Measurements from ENCODE around the gene HBA2.
A peak's percentile ranks its signal among the peaks of the same experiment; 100 is the strongest.
"Not testable (repeated sequence)": the region's sequence is repeated elsewhere in the genome, so short reads cannot be mapped to it uniquely, and the experiment has no call there.

HBA2 gene

GRCh38 chr16:173928-174769 is 1.5 kb downstream of the HBA2 start:
- DNase-seq (ENCODE audit: low read depth in 1 of 2, low spot score in 1 of 2): not testable (repeated sequence)

GRCh38 chr16:175011-175949 is 2.6 kb downstream of the HBA2 start:
- DNase-seq (ENCODE audit: low read depth in 1 of 2, low spot score in 1 of 2): no peak

GRCh38 chr16:176006-176405 is 3.3 kb downstream of the HBA2 start:
- DNase-seq (ENCODE audit: low read depth in 1 of 2, low spot score in 1 of 2): not testable (repeated sequence)

DNA sequence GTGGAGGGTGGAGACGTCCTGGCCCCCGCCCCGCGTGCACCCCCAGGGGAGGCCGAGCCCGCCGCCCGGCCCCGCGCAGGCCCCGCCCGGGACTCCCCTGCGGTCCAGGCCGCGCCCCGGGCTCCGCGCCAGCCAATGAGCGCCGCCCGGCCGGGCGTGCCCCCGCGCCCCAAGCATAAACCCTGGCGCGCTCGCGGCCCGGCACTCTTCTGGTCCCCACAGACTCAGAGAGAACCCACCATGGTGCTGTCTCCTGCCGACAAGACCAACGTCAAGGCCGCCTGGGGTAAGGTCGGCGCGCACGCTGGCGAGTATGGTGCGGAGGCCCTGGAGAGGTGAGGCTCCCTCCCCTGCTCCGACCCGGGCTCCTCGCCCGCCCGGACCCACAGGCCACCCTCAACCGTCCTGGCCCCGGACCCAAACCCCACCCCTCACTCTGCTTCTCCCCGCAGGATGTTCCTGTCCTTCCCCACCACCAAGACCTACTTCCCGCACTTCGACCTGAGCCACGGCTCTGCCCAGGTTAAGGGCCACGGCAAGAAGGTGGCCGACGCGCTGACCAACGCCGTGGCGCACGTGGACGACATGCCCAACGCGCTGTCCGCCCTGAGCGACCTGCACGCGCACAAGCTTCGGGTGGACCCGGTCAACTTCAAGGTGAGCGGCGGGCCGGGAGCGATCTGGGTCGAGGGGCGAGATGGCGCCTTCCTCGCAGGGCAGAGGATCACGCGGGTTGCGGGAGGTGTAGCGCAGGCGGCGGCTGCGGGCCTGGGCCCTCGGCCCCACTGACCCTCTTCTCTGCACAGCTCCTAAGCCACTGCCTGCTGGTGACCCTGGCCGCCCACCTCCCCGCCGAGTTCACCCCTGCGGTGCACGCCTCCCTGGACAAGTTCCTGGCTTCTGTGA is 4.1 kb downstream of the HBA2 start, which contains the start of gene HBA1:
Gene HBA1, plus strand, starts transcription at position 204 of the 906 bp plus-strand sequence. Its CDS starts 37 bp downstream, at position 241.
- not testable (repeated sequence) for DNase-seq (ENCODE audit: low read depth in 1 of 2, low spot score in 1 of 2)

DNA sequence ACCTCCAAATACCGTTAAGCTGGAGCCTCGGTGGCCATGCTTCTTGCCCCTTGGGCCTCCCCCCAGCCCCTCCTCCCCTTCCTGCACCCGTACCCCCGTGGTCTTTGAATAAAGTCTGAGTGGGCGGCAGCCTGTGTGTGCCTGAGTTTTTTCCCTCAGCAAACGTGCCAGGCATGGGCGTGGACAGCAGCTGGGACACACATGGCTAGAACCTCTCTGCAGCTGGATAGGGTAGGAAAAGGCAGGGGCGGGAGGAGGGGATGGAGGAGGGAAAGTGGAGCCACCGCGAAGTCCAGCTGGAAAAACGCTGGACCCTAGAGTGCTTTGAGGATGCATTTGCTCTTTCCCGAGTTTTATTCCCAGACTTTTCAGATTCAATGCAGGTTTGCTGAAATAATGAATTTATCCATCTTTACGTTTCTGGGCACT is 4.7 kb downstream of the HBA2 start:
- no peak for DNase-seq (ENCODE audit: low read depth in 1 of 2, low spot score in 1 of 2)

DNA sequence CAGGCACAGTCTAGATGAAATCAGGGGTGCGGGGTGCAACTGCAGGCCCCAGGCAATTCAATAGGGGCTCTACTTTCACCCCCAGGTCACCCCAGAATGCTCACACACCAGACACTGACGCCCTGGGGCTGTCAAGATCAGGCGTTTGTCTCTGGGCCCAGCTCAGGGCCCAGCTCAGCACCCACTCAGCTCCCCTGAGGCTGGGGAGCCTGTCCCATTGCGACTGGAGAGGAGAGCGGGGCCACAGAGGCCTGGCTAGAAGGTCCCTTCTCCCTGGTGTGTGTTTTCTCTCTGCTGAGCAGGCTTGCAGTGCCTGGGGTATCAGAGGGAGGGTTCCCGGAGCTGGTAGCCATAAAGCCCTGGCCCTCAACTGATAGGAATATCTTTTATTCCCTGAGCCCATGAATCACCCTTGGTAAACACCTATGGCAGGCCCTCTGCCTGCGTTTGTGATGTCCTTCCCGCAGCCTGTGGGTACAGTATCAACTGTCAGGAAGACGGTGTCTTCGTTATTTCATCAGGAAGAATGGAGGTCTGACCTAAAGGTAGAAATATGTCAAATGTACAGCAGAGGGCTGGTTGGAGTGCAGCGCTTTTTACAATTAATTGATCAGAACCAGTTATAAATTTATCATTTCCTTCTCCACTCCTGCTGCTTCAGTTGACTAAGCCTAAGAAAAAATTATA is 5.4 kb downstream of the HBA2 start:
- no peak for DNase-seq (ENCODE audit: low read depth in 1 of 2, low spot score in 1 of 2)

- DNase-seq (ENCODE audit: low read depth in 1 of 2, low spot score in 1 of 2): no peak
Observed at GRCh38 chr16:178668-179015, 6.0 kb downstream of the HBA2 start.

DNA sequence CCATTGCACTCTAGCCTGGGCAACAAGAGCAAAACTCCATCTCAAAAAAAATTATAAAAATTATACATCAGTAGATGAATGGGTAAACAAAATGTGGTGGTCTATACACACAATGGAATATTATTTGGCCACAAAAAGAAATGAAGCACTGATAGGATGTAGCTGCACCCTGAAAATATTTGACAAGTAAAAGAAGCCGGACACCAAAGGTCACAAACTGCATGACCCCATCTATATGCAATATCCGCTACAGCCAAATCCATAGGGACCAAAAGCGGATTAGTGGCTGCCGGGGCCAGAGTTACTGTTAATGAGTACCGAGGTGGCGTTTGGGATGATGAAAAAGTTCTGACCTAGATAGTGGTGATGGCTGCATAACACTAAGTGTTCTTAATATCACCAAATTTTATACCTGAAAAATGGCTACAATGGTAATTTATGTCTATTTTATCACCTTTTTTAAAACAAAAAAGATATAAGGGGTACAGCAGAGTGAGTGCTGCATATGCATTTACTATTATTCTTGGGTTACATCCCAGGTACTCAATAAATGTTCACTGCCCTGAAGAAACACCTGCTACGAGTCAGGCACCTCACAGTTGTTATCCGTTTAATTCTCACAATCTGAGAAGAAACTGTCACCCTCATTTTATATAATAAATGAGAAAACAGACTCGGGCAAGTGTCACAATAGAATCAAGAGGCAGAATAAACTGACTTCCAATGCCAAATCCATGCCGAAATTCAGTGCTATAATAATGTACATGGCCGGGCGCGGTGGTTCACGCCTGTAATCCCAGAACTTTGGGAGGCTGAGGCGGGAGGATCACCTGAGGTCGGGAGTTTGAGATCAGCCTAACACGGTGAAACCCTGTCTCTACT is 6.8 kb downstream of the HBA2 start:
- no peak for DNase-seq (ENCODE audit: low read depth in 1 of 2, low spot score in 1 of 2)

- DNase-seq (ENCODE audit: low read depth in 1 of 2, low spot score in 1 of 2): no peak
Observed at GRCh38 chr16:180101-180675, 7.5 kb downstream of the HBA2 start, which contains the start of gene HBQ1. TSS of gene HBQ1 (plus strand) at chr16:180459. CDS start at chr16:180487, 28 bp downstream.

- peak; percentile 15 to 72 for DNase-seq (ENCODE audit: low read depth in 1 of 2, low spot score in 1 of 2)
Observed at GRCh38 chr16:180681-181564, 8.2 kb downstream of the HBA2 start.

- DNase-seq (ENCODE audit: low read depth in 1 of 2, low spot score in 1 of 2): peak in 1 of 2 donors; percentile 78
Observed at GRCh38 chr16:181565-182021, 8.9 kb downstream of the HBA2 start.

DNA sequence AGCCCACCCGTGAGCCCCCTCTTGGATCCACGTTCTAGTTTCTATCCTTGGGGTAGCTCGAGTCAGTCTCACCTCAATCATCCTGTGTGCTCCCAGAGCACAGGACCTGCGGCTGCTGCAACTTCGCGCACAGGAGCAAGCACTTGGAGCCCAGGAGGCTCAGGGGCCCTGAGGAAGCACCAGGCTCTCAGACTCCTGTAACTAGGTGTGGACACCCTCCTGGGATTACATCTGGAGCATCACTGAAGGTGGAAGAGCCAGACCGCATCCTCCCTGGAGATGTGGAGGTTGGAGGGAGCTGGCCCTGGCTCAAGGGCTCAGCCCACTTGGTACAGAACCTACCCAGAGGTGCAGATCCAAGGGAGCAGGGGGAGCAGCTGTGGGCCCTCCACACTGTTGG is 10.3 kb downstream of the HBA2 start:
- no peak for DNase-seq (ENCODE audit: low read depth in 1 of 2, low spot score in 1 of 2)

DNA sequence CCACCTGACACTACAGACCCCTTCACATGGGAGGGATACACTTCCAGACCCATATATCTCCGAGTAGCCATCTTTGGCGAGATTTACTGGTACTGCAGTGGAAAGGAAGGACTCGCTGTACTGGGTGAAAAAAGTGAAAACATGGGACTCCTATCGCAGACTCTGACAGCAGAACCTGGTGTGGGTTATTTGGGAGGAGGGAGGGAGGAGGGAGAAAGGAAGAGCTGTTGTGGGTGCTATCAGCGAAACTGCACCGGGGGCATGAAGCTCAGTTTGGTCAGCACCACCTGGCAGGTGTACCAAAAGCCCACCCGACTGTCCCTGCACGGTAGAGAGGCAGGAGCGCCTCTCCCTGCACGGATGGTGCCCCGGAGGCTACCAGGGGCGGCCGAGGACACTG is 12.5 kb downstream of the HBA2 start:
- no peak for DNase-seq (ENCODE audit: low read depth in 1 of 2, low spot score in 1 of 2)

DNA sequence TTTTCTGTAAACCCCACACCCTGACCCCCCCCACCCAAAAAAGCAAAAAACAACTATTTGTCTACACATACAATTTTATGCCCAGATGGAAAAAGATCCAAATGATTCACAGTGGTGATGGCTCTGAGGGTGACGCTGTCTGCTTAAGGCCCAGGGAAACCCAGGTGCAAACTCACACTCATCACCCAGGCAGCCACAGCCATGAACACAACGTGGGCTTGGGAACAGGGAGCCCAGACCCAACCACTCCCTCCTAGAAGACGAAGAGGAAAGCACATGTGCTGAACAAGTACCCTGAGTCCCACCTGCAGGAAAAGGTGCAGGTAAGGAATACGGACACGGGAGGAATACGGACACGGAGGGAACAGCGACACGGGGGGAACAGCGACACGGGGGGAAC is 13.0 kb downstream of the HBA2 start:
- no peak for DNase-seq (ENCODE audit: low read depth in 1 of 2, low spot score in 1 of 2)

GRCh38 chr16:187330-187729 is 14.7 kb downstream of the HBA2 start:
- DNase-seq (ENCODE audit: low read depth in 1 of 2, low spot score in 1 of 2): no peak

GRCh38 chr16:188674-189073 is 16.0 kb downstream of the HBA2 start:
- DNase-seq (ENCODE audit: low read depth in 1 of 2, low spot score in 1 of 2): no peak

DNA sequence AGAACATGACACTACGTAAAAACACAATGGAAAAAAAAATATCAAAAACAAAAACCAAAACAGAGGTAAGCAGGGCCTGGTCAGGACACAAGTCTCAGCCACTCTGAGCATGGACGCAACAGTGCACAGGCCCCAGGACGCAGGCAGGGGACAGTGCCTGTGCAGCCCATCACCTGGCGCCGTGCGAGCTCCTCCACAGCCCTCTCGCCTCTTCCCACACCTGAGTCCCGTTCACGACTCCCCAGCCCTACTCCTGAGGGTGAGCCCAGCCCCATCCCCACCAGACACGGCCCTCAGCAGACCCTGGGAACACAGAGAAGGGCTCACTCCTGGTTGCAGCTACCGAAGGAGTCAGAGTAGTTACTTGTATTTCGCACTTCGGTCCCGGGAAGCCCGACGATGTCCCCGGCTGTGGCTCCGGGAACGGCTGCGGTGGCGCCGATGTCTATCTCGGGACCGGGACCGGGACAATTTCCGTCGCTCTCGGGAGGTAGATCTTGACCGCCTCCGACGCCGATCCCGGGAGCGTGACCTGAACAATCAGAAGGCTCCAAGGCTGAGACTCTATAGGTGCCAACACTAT is 17.0 kb downstream of the HBA2 start:
- DNase-seq (ENCODE audit: low read depth in 1 of 2, low spot score in 1 of 2): no peak
